ENCODE results near the gene EFNA4. TPM values are rescaled to one million over a fixed set of nuclear protein-coding genes. Genes with fewer than 3 reads are reported as not detected.

EFNA4 gene
- total and polyA plus RNA-seq, 3 donors from 2014 or later = 5.3 to 6.9 (median 6.0) TPM

GRCh38 chr1:155071701-155072100 lies 8.2 kb downstream of the EFNA4 start:
- Histone ChIP-seq H3K36me3 (ENCODE audit: low read depth, missing control alignments) (no peaks in the 10 kb centered on the region), H3K4me1 (no peaks in the 10 kb centered on the region), H3K27ac (peak overlapping the region in 1 of 2 donors; percentile 78), H3K9me3 (no peaks in the 10 kb centered on the region), H3K4me3 (peak overlapping the region in 1 of 2 donors; percentile 56), H3K27me3 (no peaks in the 10 kb centered on the region)
- intact Hi-C loops (cut with DNase I; ENCODE audit: low total_unique reads) = no loop called here
- DNase-seq = peak; percentile 67
- WGBS, 2 donors = 58 to 65% methylated on average over 8 to 14 of the region's 14 CpGs
- TF ChIP-seq CTCF (IDR thresholded peaks at IDR 0.05) (no peak), POLR2A (IDR thresholded peaks at IDR 0.05) (no peak)

GRCh38 chr1:155072531-155073289 lies 9.2 kb downstream of the EFNA4 start:
- no peaks in the 10 kb centered on the region for H3K4me1 ChIP-seq
- DNase-seq = no peak
- intact Hi-C loops (cut with DNase I; ENCODE audit: low total_unique reads) = no loop called here

GRCh38 chr1:155073377-155074242 lies 10.1 kb downstream of the EFNA4 start:
- DNase-seq = no peak
- Histone ChIP-seq H3K4me1 (peaks cover 6% of the 10 kb centered on the region), H3K27me3 (no peaks in the 10 kb centered on the region), H3K9me3 (no peaks in the 10 kb centered on the region), H3K4me3 (no peak overlapping the region), H3K27ac (no peak overlapping the region), H3K36me3 (ENCODE audit: low read depth, missing control alignments) (no peaks in the 10 kb centered on the region)
- intact Hi-C loops (cut with DNase I; ENCODE audit: low total_unique reads) = no loop called here
- 96 to 97% methylated on average over 3 of the region's 3 CpGs for WGBS, 2 donors
- TF ChIP-seq POLR2A (IDR thresholded peaks at IDR 0.05) (no peak), CTCF (IDR thresholded peaks at IDR 0.05) (no peak)

More at GRCh38 chr1:155072531-155073289, 9.2 kb downstream of the EFNA4 start:
- H3K4me3 ChIP-seq = no peak overlapping the region
- TF ChIP-seq CTCF (IDR thresholded peaks at IDR 0.05) = no peak
- TF ChIP-seq POLR2A (IDR thresholded peaks at IDR 0.05) = no peak
- no peaks in the 10 kb centered on the region for H3K9me3 ChIP-seq
- no peak overlapping the region for H3K27ac ChIP-seq
- WGBS, 2 donors = 60 to 66% methylated on average over 7 of the region's 7 CpGs
- H3K27me3 ChIP-seq = no peaks in the 10 kb centered on the region
- H3K36me3 ChIP-seq (ENCODE audit: low read depth, missing control alignments) = no peaks in the 10 kb centered on the region

- 71 to 80% methylated on average over 4 to 5 of the region's 5 CpGs for WGBS, 2 donors
- no peak for TF ChIP-seq CTCF (IDR thresholded peaks at IDR 0.05)
- TF ChIP-seq POLR2A (IDR thresholded peaks at IDR 0.05) = no peak
- H3K27me3 ChIP-seq = no peaks in the 10 kb centered on the region
- no peaks in the 10 kb centered on the region for H3K36me3 ChIP-seq (ENCODE audit: low read depth, missing control alignments)
- H3K4me3 ChIP-seq = no peak overlapping the region
- no peak for DNase-seq
- no peaks in the 10 kb centered on the region for H3K9me3 ChIP-seq
- intact Hi-C loops (cut with DNase I; ENCODE audit: low total_unique reads) = no loop called here
- peaks cover 23% of the 10 kb centered on the region for H3K4me1 ChIP-seq
- H3K27ac ChIP-seq = no peak overlapping the region
Observed at GRCh38 chr1:155075535-155075934, 12.0 kb downstream of the EFNA4 start.

Measured in testis (tissue), 3 donors.